ENCODE results near the gene SRGAP2C.
"Not testable (repeated sequence)": the region's sequence is repeated elsewhere in the genome, so short reads cannot be mapped to it uniquely, and the experiment has no call there.

The SRGAP2C gene

DNA sequence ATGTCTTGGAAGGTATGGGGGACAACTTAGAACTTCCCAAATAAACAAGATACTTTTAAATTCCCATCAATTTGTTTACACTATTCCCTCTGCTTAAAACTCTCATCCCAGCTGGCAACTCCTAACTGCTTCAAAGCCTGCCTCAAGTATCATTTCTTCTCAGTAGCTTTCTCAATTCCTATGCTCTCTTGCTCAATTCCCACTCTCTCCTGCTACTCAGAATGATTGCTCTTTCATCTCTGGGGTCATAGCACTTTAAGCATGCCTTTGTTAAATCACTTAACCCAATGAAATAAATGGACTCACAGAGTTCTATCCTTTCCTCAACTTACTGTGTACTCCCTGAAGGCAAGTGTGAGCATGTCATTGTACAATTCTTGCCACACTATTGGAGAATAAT, 19.5 kb upstream of the SRGAP2C start:
- H3K4me3 ChIP-seq (ENCODE audit: low read depth in 1 of 2, low read length in 1 of 2); H3K36me3 ChIP-seq; H3K9me3 ChIP-seq; H3K27me3 ChIP-seq; H3K27ac ChIP-seq; H3K4me1 ChIP-seq (ENCODE audit: control insufficient read depth in 1 of 2, insufficient read depth in 1 of 2, low read depth in 1 of 2, low read length in 1 of 2): not testable (repeated sequence)

DNA sequence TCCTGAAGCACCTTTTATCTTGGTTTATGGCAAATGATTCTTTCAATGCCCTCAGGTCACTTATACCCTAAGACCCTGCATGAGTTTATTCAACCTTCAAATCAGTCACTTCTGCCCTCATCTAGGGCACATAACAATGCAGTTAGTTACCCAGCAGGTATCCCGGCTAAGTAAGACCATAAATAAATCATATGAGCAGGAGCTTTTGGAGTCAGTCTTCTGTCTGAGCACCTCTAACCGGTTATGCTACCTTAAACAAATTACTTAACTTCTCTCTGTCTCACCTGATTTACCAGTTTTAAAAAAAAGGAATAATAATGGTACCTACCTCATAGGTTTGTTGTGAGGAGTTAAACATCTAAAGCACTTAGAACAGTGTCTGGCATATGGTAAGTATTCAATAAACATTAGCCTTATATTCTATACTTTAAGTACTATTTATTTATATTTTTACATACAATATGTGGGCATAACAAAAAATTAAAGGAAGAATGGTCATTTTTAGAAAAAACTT, 17.5 kb upstream of the SRGAP2C start:
- not testable (repeated sequence) for H3K27me3 ChIP-seq; H3K27ac ChIP-seq; H3K9me3 ChIP-seq; H3K36me3 ChIP-seq; H3K4me1 ChIP-seq (ENCODE audit: control insufficient read depth in 1 of 2, insufficient read depth in 1 of 2, low read depth in 1 of 2, low read length in 1 of 2); H3K4me3 ChIP-seq (ENCODE audit: low read depth in 1 of 2, low read length in 1 of 2)

DNA sequence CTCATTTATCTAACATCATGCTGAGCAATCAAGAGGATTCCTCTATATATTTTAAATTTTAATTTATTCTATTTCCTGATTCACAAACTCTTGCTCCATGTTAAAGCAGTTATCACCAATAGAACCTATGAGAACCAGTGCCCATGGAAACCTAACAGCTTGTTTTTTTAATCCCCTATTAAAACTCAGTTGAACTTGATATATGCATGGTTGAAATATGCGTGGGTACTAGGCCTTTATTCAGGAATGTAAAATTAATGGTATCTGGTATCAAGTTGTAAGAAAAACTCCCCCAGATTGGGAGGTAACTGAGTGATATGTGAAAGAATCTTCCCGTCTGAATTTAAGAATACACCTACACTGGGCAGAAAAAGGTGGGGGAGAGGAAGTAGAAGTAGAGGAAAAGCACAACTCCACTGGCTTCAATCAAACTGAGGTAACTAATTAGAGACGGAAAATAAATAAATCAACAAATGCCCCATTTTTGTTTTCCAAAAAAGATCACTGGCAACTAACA, 16.6 kb upstream of the SRGAP2C start:
- not testable (repeated sequence) for H3K9me3 ChIP-seq; H3K27me3 ChIP-seq; H3K36me3 ChIP-seq; H3K4me1 ChIP-seq (ENCODE audit: control insufficient read depth in 1 of 2, insufficient read depth in 1 of 2, low read depth in 1 of 2, low read length in 1 of 2); H3K4me3 ChIP-seq (ENCODE audit: low read depth in 1 of 2, low read length in 1 of 2); H3K27ac ChIP-seq

- H3K4me3 ChIP-seq (ENCODE audit: low read depth in 1 of 2, low read length in 1 of 2); H3K27ac ChIP-seq; H3K36me3 ChIP-seq; H3K9me3 ChIP-seq; H3K4me1 ChIP-seq (ENCODE audit: control insufficient read depth in 1 of 2, insufficient read depth in 1 of 2, low read depth in 1 of 2, low read length in 1 of 2); H3K27me3 ChIP-seq: not testable (repeated sequence)
Observed at GRCh38 chr1:121176649-121177048, 8.1 kb upstream of the SRGAP2C start.

- H3K27me3 ChIP-seq; H3K27ac ChIP-seq; H3K4me3 ChIP-seq (ENCODE audit: low read depth in 1 of 2, low read length in 1 of 2); H3K4me1 ChIP-seq (ENCODE audit: control insufficient read depth in 1 of 2, insufficient read depth in 1 of 2, low read depth in 1 of 2, low read length in 1 of 2); H3K9me3 ChIP-seq; H3K36me3 ChIP-seq: not testable (repeated sequence)
Observed at GRCh38 chr1:121178197-121178596, 6.6 kb upstream of the SRGAP2C start.

DNA sequence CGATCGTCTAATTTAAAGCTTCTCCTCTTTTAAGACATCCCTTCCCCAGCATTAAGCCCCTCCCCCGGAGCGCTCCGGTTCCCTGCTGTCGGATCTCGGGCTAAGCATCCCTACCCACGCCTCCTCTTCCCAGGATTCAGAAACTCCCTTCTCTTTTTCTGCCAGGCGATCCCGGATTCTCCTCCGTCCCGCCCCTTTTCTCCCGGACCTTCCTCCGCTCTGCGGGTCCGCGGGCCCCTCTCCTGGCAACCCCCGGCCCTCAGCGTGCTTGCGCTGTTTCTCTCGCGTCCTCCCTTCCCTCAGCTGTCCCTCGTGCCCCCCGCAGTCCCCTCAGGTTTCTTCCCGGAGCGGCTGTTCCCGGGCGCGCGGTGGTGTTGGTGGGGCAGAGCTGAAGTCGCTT, 908 bp upstream of the SRGAP2C start:
- peak overlapping the region; percentile 46 to 56 for H3K4me3 ChIP-seq (ENCODE audit: low read depth in 1 of 2, low read length in 1 of 2)
- H3K4me1 ChIP-seq (ENCODE audit: control insufficient read depth in 1 of 2, insufficient read depth in 1 of 2, low read depth in 1 of 2, low read length in 1 of 2); H3K36me3 ChIP-seq; H3K9me3 ChIP-seq; H3K27me3 ChIP-seq; H3K27ac ChIP-seq: not testable (repeated sequence)

DNA sequence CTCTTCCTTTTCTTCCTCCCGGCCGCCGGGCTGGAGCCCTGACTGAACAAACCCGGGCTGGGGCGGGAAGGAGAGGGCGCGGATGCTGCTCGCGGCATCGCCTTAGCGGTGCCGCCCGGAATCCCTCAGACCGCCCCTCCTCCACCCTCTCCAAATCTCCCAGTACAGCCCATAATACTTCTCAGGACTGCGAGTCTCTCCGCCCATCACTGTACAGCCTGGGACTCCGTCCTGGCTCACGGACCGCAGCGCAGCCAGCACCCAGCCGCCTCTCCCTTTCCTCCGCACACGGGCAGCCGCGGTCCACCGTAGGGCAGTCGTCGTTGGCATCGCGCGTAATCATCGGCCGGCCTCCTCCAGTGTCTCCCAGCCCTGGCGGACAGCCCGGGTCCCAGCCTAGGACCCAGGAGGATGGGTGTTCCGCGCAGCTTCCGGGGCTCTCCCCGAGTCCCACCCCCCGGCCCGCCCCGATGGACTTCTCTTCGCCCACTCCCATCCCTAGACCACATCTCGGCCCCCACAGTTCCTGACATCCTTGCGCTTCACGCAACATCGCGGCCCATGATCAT, 449 bp downstream of the SRGAP2C start:
- H3K27me3 ChIP-seq; H3K4me1 ChIP-seq (ENCODE audit: control insufficient read depth in 1 of 2, insufficient read depth in 1 of 2, low read depth in 1 of 2, low read length in 1 of 2); H3K9me3 ChIP-seq; H3K36me3 ChIP-seq: not testable (repeated sequence)
- Histone ChIP-seq H3K27ac (peak overlapping the region; percentile 72), H3K4me3 (ENCODE audit: low read depth in 1 of 2, low read length in 1 of 2) (peak overlapping the region; percentile 52 to 65)

- not testable (repeated sequence) for H3K4me3 ChIP-seq (ENCODE audit: low read depth in 1 of 2, low read length in 1 of 2)
Observed at GRCh38 chr1:121186191-121186590, 1.4 kb downstream of the SRGAP2C start.

GRCh38 chr1:121187914-121188313, 3.1 kb downstream of the SRGAP2C start:
- not testable (repeated sequence) for H3K4me3 ChIP-seq (ENCODE audit: low read depth in 1 of 2, low read length in 1 of 2); H3K27me3 ChIP-seq; H3K36me3 ChIP-seq; H3K4me1 ChIP-seq (ENCODE audit: control insufficient read depth in 1 of 2, insufficient read depth in 1 of 2, low read depth in 1 of 2, low read length in 1 of 2); H3K9me3 ChIP-seq; H3K27ac ChIP-seq

More at GRCh38 chr1:121186191-121186590, 1.4 kb downstream of the SRGAP2C start:
- H3K27ac ChIP-seq; H3K36me3 ChIP-seq; H3K27me3 ChIP-seq; H3K4me1 ChIP-seq (ENCODE audit: control insufficient read depth in 1 of 2, insufficient read depth in 1 of 2, low read depth in 1 of 2, low read length in 1 of 2); H3K9me3 ChIP-seq: not testable (repeated sequence)

GRCh38 chr1:121192512-121192911, 7.7 kb downstream of the SRGAP2C start:
- H3K4me1 ChIP-seq (ENCODE audit: control insufficient read depth in 1 of 2, insufficient read depth in 1 of 2, low read depth in 1 of 2, low read length in 1 of 2); H3K9me3 ChIP-seq; H3K27me3 ChIP-seq; H3K4me3 ChIP-seq (ENCODE audit: low read depth in 1 of 2, low read length in 1 of 2); H3K27ac ChIP-seq; H3K36me3 ChIP-seq: not testable (repeated sequence)

DNA sequence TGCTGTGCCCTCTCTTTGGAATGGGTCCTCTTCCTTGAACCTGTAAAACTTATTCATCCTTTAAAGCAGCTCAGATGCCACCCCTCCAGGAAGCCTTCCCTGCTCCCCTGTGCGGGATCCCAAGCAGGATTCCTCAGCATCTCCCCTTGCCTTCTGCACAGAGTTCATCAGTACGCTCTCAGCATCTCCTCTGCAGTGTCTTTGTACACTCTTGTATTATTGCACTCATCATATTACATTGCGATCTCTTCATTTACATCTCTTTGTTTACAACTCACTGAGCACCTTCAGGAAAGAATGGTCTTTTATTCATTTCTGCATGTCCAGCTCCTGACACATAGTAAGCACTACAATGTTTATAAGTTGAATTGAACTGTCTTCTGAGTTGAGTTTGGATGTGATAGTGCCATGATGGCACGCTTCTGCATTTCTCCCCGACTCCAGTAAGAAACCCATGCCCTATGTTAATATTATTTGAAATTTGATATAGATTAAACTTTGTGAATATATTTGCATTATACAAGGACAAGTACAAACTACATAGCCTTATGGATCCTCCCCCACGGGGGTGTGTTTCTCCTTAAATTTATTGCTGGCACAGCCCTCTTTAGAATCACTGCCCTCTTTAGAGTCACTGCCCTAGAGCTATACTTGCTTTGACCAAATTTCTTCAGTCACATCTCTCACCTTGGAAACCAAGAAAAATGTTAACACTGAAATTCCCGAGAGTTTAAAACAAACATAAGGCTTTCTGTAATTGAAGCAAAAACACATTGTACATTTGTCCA, 12.5 kb downstream of the SRGAP2C start:
- H3K27ac ChIP-seq; H3K4me3 ChIP-seq (ENCODE audit: low read depth in 1 of 2, low read length in 1 of 2); H3K36me3 ChIP-seq; H3K4me1 ChIP-seq (ENCODE audit: control insufficient read depth in 1 of 2, insufficient read depth in 1 of 2, low read depth in 1 of 2, low read length in 1 of 2); H3K27me3 ChIP-seq; H3K9me3 ChIP-seq: not testable (repeated sequence)

DNA sequence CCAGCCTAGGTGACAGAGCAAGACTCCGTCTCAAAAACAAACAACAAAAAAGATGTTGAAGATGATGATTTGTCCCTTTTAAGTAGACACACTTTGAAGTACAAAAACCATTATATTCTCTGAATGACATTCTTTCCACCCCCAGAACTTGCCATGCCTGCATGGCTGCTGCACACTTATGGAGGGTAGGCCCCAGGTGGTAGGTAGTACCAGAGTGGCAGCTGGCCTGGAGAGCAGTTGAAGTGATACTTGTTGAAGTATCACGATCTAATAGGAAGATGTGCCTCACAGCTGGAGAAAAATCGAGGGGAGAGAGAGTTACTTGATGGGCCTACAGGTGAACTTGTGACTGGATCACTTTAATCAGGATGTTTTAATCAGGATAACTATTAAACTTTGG, 15.0 kb downstream of the SRGAP2C start:
- not testable (repeated sequence) for H3K4me1 ChIP-seq (ENCODE audit: control insufficient read depth in 1 of 2, insufficient read depth in 1 of 2, low read depth in 1 of 2, low read length in 1 of 2); H3K36me3 ChIP-seq; H3K9me3 ChIP-seq; H3K27ac ChIP-seq; H3K4me3 ChIP-seq (ENCODE audit: low read depth in 1 of 2, low read length in 1 of 2); H3K27me3 ChIP-seq

DNA sequence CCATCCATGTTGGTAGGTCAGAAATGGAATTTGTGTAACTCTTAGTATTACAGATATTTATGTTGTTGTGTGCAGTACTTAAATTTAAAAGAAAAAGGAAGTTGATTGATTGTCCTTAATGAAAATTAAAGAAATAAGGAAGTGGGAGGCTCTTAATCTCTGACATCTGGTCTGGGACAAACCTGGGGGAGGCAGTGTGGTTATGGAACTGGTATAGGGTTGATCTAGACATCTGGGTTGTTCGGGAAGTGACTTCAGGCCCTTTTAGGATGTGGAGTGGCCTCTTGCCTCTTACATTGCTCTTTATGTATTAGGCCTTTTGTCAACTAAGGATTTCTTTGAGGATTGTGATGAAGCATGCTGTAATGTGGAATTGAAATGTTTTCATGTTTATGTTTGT, 15.5 kb downstream of the SRGAP2C start:
- not testable (repeated sequence) for H3K4me1 ChIP-seq (ENCODE audit: control insufficient read depth in 1 of 2, insufficient read depth in 1 of 2, low read depth in 1 of 2, low read length in 1 of 2); H3K4me3 ChIP-seq (ENCODE audit: low read depth in 1 of 2, low read length in 1 of 2); H3K27ac ChIP-seq; H3K27me3 ChIP-seq; H3K9me3 ChIP-seq; H3K36me3 ChIP-seq

All from neutrophil (primary cell).